Measurements from ENCODE around the gene LMO1.

GRCh38 chr11:8263769-8264410 lies at the start of gene LMO1:
- TF ChIP-seq CTCF (conservative IDR thresholded peaks at IDR 0.05) (peak; percentile 96), ZFX (IDR thresholded peaks at IDR 0.05) (no peak)

Data from C4-2B (cell line).